Left ventricle myocardium inferior (tissue), 1 donor: ENCODE measurements around the gene EYA2. TPM values are rescaled to one million over a fixed set of nuclear protein-coding genes. Genes with fewer than 3 reads are reported as not detected.

ENCODE experiments used
- DNase-seq: peaks from one replicate; pipeline ENCODE4 v3.0.0-alpha.2; 2020
- H3K27ac ChIP-seq: fragments of 200-600 bp; replicated peaks from 2 replicates; pipeline ENCODE4 v1.8.0; 2021
- H3K27me3 ChIP-seq: fragments of 200-600 bp; 2 replicates; pipeline ENCODE4 v1.8.0; 2021; ENCODE audit warnings: low read depth
- H3K36me3 ChIP-seq: fragments of 200-600 bp; 2 replicates; pipeline ENCODE4 v1.8.0; 2021
- H3K4me1 ChIP-seq: fragments of 200-600 bp; 2 replicates; pipeline ENCODE4 v1.8.0; 2021
- H3K4me3 ChIP-seq: fragments of 200-600 bp; 2 replicates; pipeline ENCODE4 v1.8.0; 2021; ENCODE audit warnings: mild to moderate bottlenecking, moderate library complexity
- H3K9me3 ChIP-seq: fragments of 200-600 bp; replicated peaks from 2 replicates; pipeline ENCODE4 v1.8.0; 2021
- CTCF ChIP-seq: fragments of 200-600 bp; IDR thresholded peaks from 2 replicates; pipeline ENCODE4 v1.8.0; 2021; ENCODE audit warnings: antibody characterized with exemption, mild to moderate bottlenecking, borderline replicate concordance
- intact Hi-C: fragments of 100-400 bp; cut with micrococcal nuclease; formaldehyde crosslinking; loops from one replicate; pipeline ENCODE4 v1.11.0; 2022
- total RNA-seq: library from RNA; stranded (reverse); fragmentation: NEBNext Ultra II Directional; extraction: Animal tissue kit (Norgen Biotek cat#: 25700); gene quantifications from one replicate; pipeline ENCODE4 v1.2.1, GENCODE V29; 2021
- donor health status: DM: no; HTN: yes; CAD: no; lungs with severe emphysema.

The EYA2 gene
- total RNA-seq, 1 donor from 2014 or later, result 0.63 TPM

DNA sequence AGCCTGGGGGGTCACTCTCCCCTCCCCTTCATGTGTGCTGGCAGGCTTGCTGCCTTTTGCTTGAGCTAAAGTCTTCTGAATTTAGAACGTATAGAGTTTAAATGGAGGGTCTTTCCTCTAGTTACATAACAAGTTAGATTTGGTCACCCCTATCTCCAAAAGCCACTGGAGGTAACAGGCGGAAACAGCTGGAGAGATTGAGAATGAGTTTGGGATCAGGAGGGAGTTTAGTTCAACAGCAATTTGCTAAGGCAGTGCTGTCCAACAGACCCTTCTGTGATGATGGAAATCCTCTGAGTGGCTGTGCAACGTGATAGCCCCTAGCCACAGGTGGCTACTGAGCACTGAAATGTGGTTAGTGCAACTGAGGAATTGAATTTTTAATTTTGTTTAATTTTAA is 132.8 kb downstream of the EYA2 start:
- H3K27ac ChIP-seq, result no peak overlapping the region
- intact Hi-C loops, result no loop called here

DNA sequence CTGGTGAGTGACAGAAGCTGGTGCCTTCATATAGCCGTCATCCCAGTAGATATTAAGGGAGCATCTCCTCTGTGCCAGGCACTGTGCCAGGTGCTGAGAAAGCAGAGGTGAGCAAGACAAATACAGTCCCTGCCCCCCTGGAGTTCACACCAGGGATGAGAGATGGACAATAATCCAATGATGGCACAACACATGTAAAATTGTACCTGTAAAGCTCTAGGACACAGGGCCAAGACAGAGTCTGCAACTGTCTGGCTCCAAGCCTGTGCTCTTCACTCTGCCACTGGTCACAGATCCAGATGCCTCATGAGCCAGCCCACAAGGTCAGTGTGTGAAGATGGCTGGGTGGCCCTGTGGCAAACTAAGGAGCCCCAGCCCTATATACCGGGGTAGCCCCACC is 133.8 kb downstream of the EYA2 start:
- no peak overlapping the region for H3K4me3 ChIP-seq
- no peak for DNase-seq
- intact Hi-C loops, result no loop called here
- no peaks in the 10 kb centered on the region for H3K36me3 ChIP-seq
- peaks cover 45% of the 10 kb centered on the region for H3K27me3 ChIP-seq
- peaks cover 13% of the 10 kb centered on the region for H3K9me3 ChIP-seq
- H3K4me1 ChIP-seq, result no peaks in the 10 kb centered on the region
- TF ChIP-seq CTCF, result no peak
- H3K27ac ChIP-seq, result no peak overlapping the region

More for the DNA sequence above, 132.8 kb downstream of the EYA2 start:
- H3K4me1 ChIP-seq, result no peaks in the 10 kb centered on the region
- no peak for TF ChIP-seq CTCF
- H3K36me3 ChIP-seq, result no peaks in the 10 kb centered on the region
- peaks cover 13% of the 10 kb centered on the region for H3K9me3 ChIP-seq
- peaks cover 55% of the 10 kb centered on the region for H3K27me3 ChIP-seq
- H3K4me3 ChIP-seq, result no peak overlapping the region
- no peak for DNase-seq

GRCh38 chr20:47029845-47030244 is 135.2 kb downstream of the EYA2 start:
- Histone ChIP-seq H3K4me1 (no peaks in the 10 kb centered on the region), H3K4me3 (no peak overlapping the region), H3K9me3 (peaks cover 13% of the 10 kb centered on the region), H3K27me3 (peaks cover 35% of the 10 kb centered on the region), H3K27ac (no peak overlapping the region), H3K36me3 (no peaks in the 10 kb centered on the region)
- intact Hi-C loops, result no loop called here
- no peak for DNase-seq
- TF ChIP-seq CTCF, result no peak

GRCh38 chr20:47030271-47030810 is 135.7 kb downstream of the EYA2 start:
- Histone ChIP-seq H3K9me3 (peaks cover 13% of the 10 kb centered on the region), H3K36me3 (no peaks in the 10 kb centered on the region), H3K27me3 (peaks cover 36% of the 10 kb centered on the region), H3K4me3 (no peak overlapping the region), H3K27ac (no peak overlapping the region), H3K4me1 (no peaks in the 10 kb centered on the region)
- intact Hi-C loops, result no loop called here
- no peak for TF ChIP-seq CTCF
- DNase-seq, result no peak

GRCh38 chr20:47031004-47031403 is 136.4 kb downstream of the EYA2 start:
- no peak overlapping the region for H3K27ac ChIP-seq
- no peak for DNase-seq

More at GRCh38 chr20:47031004-47031403, 136.4 kb downstream of the EYA2 start:
- H3K4me3 ChIP-seq, result no peak overlapping the region
- H3K36me3 ChIP-seq, result no peaks in the 10 kb centered on the region
- TF ChIP-seq CTCF, result no peak
- peaks cover 36% of the 10 kb centered on the region for H3K27me3 ChIP-seq
- peaks cover 13% of the 10 kb centered on the region for H3K9me3 ChIP-seq
- intact Hi-C loops, result no loop called here
- H3K4me1 ChIP-seq, result no peaks in the 10 kb centered on the region
